HUES64 (cell line): ENCODE measurements around the gene ELMO3.

Experiments used
- H3K27ac ChIP-seq: 2 replicates; pipeline ENCODE4 v1.7.0; 2013; ENCODE audit warnings: low read depth, low read length, inconsistent platforms
- H3K27me3 ChIP-seq: 2 replicates; pipeline ENCODE4 v1.6.1; 2013; ENCODE audit warnings: mild to moderate bottlenecking, low read length; ENCODE audit not compliant: insufficient read depth
- H3K36me3 ChIP-seq: 2 replicates; pipeline ENCODE4 v1.6.1; 2013; ENCODE audit warnings: mild to moderate bottlenecking, low read length; ENCODE audit not compliant: insufficient read depth
- H3K4me1 ChIP-seq: 2 replicates; pipeline ENCODE4 v1.6.1; 2013; ENCODE audit warnings: mild to moderate bottlenecking, low read length, moderate library complexity; ENCODE audit not compliant: insufficient read depth
- H3K4me3 ChIP-seq: 2 replicates; pipeline ENCODE4 v1.5.1; 2013; ENCODE audit warnings: mild to moderate bottlenecking, low read length, moderate library complexity
- H3K9ac ChIP-seq: 2 replicates; pipeline ENCODE4 v1.6.1; 2013; ENCODE audit warnings: mild to moderate bottlenecking, low read depth, low read length
- H3K9me3 ChIP-seq: 2 replicates; pipeline ENCODE4 v1.6.1; 2013; ENCODE audit warnings: low read depth, low read length; ENCODE audit not compliant: insufficient read depth
- WGBS: fragments of 150-250, 120-280 bp; methylation state at CpG from one replicate; pipeline ENCODE4 v1.1.7; 2013; ENCODE audit warnings: missing lambda C conversion rate; 5-methylcytosine and 5-hydroxymethylcytosine counted together

Gene ELMO3

GRCh38 chr16:67176662-67177061, 22.3 kb upstream of the ELMO3 start:
- H3K4me1 ChIP-seq = peaks cover 7% of the 10 kb centered on the region
- H3K27me3 ChIP-seq = peaks cover 71% of the 10 kb centered on the region
- no peak overlapping the region for H3K4me3 ChIP-seq

GRCh38 chr16:67177743-67178699, 20.9 kb upstream of the ELMO3 start:
- WGBS = 5% methylated on average over 73 of the region's 73 CpGs
- Histone ChIP-seq H3K4me1 (peaks cover 7% of the 10 kb centered on the region), H3K9ac (peak overlapping the region; percentile 43; the same call in 1 of the 2 replicates), H3K27ac (0 out of 2 replicates have a peak overlapping the region, but pooled peaks have one; percentile 44), H3K4me3 (peak overlapping the region; percentile 50), H3K27me3 (peaks cover 58% of the 10 kb centered on the region), H3K9me3 (no peaks in the 10 kb centered on the region), H3K36me3 (no peaks in the 10 kb centered on the region)

More at GRCh38 chr16:67176662-67177061, 22.3 kb upstream of the ELMO3 start:
- WGBS = 93% methylated on average over 12 of the region's 12 CpGs
- Histone ChIP-seq H3K9me3 (no peaks in the 10 kb centered on the region), H3K27ac (no peak overlapping the region), H3K36me3 (no peaks in the 10 kb centered on the region), H3K9ac (no peak overlapping the region)

GRCh38 chr16:67179421-67180080, 19.4 kb upstream of the ELMO3 start:
- Histone ChIP-seq H3K36me3 (no peaks in the 10 kb centered on the region), H3K4me1 (no peaks in the 10 kb centered on the region), H3K27me3 (peaks cover 48% of the 10 kb centered on the region), H3K4me3 (no peak overlapping the region), H3K27ac (no peak overlapping the region), H3K9me3 (no peaks in the 10 kb centered on the region), H3K9ac (no peak overlapping the region)
- 93% methylated on average over 13 of the region's 13 CpGs for WGBS

- Histone ChIP-seq H3K27ac (no peak overlapping the region), H3K9me3 (no peaks in the 10 kb centered on the region), H3K27me3 (peaks cover 48% of the 10 kb centered on the region), H3K9ac (no peak overlapping the region), H3K4me1 (no peaks in the 10 kb centered on the region), H3K36me3 (no peaks in the 10 kb centered on the region), H3K4me3 (no peak overlapping the region)
- WGBS = 92% methylated on average over 16 of the region's 16 CpGs
These were observed 18.8 kb upstream of the ELMO3 start for GRCh38 chr16:67180166-67180565.

DNA sequence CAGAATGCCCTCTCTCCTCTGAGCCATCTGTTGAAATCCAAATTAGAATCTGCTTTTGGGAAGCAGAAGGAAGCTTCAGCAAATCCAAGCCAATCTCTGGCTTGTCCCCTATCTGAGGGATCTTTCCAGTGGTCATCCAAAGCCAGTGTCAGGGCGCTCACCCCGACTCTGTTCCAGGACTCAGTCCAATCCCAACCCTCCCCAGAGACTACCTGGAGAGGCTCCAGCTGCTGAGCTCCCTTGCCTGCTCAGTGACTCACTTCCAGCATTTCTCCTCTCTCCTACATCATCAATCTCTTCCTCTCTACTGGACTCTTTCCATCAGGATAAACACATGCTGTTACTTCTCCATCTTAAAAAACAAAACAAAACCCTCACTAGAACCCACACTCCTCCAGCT, 17.6 kb upstream of the ELMO3 start:
- H3K4me3 ChIP-seq = no peak overlapping the region
- no peaks in the 10 kb centered on the region for H3K4me1 ChIP-seq
- H3K9ac ChIP-seq = no peak overlapping the region
- H3K9me3 ChIP-seq = no peaks in the 10 kb centered on the region
- peaks cover 48% of the 10 kb centered on the region for H3K27me3 ChIP-seq
- no peak overlapping the region for H3K27ac ChIP-seq
- H3K36me3 ChIP-seq = no peaks in the 10 kb centered on the region
- 94% methylated on average over 2 of the region's 2 CpGs for WGBS

- Histone ChIP-seq H3K36me3 (no peaks in the 10 kb centered on the region), H3K9me3 (no peaks in the 10 kb centered on the region), H3K4me3 (no peak overlapping the region), H3K9ac (no peak overlapping the region), H3K4me1 (peaks cover 4% of the 10 kb centered on the region; the same call in 1 of the 2 replicates), H3K27ac (no peak overlapping the region), H3K27me3 (peaks cover 44% of the 10 kb centered on the region)
- WGBS = 89% methylated on average over 2 of the region's 2 CpGs
These were observed 16.6 kb upstream of the ELMO3 start for GRCh38 chr16:67182288-67182687.

DNA sequence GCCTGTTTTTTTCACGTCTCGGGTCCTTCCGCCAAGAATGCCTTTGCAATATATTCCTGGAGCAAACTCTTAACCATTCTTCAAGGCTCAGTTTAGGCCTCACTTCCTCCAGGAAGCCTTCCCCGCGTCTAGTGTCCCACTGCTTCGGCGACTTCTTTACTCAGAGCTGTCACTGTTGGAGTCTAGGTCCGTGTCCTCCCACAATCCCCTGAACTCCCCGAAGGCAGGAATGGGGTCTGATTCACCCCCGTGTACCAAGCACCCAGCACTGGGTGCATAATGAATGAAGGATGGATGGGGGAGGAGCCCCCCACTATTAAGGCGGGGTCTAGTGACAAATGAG, 15.7 kb upstream of the ELMO3 start:
- H3K4me1 ChIP-seq = peaks cover 4% of the 10 kb centered on the region; the same call in 1 of the 2 replicates
- no peak overlapping the region for H3K9ac ChIP-seq
- H3K27me3 ChIP-seq = peaks cover 36% of the 10 kb centered on the region
- peak overlapping the region; percentile 91 for H3K4me3 ChIP-seq
- H3K9me3 ChIP-seq = no peaks in the 10 kb centered on the region
- 8% methylated on average over 11 of the region's 11 CpGs for WGBS
- no peak overlapping the region for H3K27ac ChIP-seq
- no peaks in the 10 kb centered on the region for H3K36me3 ChIP-seq

GRCh38 chr16:67183627-67184452, 15.1 kb upstream of the ELMO3 start, which contains the start of gene MATCAP1:
MATCAP1 (minus strand) TSS chr16:67183963; CDS start chr16:67180610, 3,353 bp downstream.
- H3K4me1 ChIP-seq = peaks cover 4% of the 10 kb centered on the region; the same call in 1 of the 2 replicates
- H3K9me3 ChIP-seq = no peaks in the 10 kb centered on the region
- H3K4me3 ChIP-seq = peak within 1 kb of the TSS; percentile 91
- H3K9ac ChIP-seq = peak within 1 kb of the TSS; percentile 96
- peak within 1 kb of the TSS; percentile 97 for H3K27ac ChIP-seq
- under 1% methylated on average over 77 of the region's 77 CpGs for WGBS
- no peaks in the 10 kb centered on the region for H3K36me3 ChIP-seq
- H3K27me3 ChIP-seq = peaks cover 31% of the 10 kb centered on the region

DNA sequence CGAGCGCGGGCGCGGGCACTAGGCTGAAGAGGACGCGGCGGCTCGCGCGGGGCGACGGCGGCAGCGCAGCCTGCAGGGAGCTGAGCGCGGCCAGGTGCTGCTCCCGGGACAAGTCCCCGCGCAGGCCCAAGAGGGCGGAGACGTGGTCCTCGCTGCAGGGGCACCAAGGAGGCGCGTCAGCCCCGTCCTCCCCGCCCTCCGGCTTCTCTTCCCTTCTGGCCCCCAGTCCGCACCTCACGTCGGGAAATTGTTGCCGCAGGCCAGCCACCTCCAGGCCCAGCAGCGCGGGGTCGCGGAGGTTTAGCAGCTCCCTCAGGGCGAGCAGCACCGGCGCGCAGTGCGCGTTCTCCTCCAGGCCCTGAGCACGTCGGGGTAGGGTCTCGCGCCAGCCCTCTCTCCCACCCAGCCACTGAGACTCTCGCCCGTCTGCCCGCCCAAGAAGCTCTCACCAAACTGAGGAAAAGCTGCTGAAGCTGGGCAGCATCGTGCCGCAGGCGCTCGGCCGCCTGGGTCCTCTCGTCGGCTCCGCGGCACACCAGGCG, 14.4 kb upstream of the ELMO3 start:
- Histone ChIP-seq H3K36me3 (no peaks in the 10 kb centered on the region), H3K4me1 (peaks cover 4% of the 10 kb centered on the region; the same call in 1 of the 2 replicates), H3K27ac (no peak overlapping the region), H3K9me3 (no peaks in the 10 kb centered on the region), H3K27me3 (peaks cover 29% of the 10 kb centered on the region), H3K9ac (no peak overlapping the region), H3K4me3 (peak overlapping the region; percentile 91)
- WGBS = 10% methylated on average over 59 of the region's 59 CpGs

- Histone ChIP-seq H3K27ac (no peak overlapping the region), H3K36me3 (no peaks in the 10 kb centered on the region), H3K4me3 (peak overlapping the region; percentile 91; the same call in 1 of the 2 replicates), H3K9ac (no peak overlapping the region), H3K4me1 (peaks cover 4% of the 10 kb centered on the region; the same call in 1 of the 2 replicates), H3K27me3 (peaks cover 29% of the 10 kb centered on the region), H3K9me3 (no peaks in the 10 kb centered on the region)
- 18% methylated on average over 43 of the region's 43 CpGs for WGBS
These were observed 13.8 kb upstream of the ELMO3 start for GRCh38 chr16:67184995-67185650.
